MM.1S (cell line): ENCODE data around the gene CD96.

Experiments used
- DNase-seq: peaks from one replicate; pipeline ENCODE4 v3.0.0-alpha.2; 2015
- H2AFZ ChIP-seq: fragments of 300-600 bp; sonication (generic); 2 replicates; pipeline ENCODE4 v1.6.0; 2016; ENCODE audit warnings: antibody characterized with exemption, low read length
- H3F3A ChIP-seq: fragments of 300-600 bp; sonication (generic); 2 replicates; pipeline ENCODE4 v1.6.1; 2016; ENCODE audit warnings: mild to moderate bottlenecking, antibody characterized with exemption, low read length, moderate library complexity, mixed read lengths; ENCODE audit not compliant: insufficient read depth
- H3K27ac ChIP-seq: fragments of 300-600 bp; sonication (generic); 2 replicates; pipeline ENCODE4 v1.5.1; 2016; ENCODE audit warnings: mild to moderate bottlenecking, low read length
- H3K27me3 ChIP-seq: fragments of 300-600 bp; sonication (generic); replicated peaks from 2 replicates; pipeline ENCODE4 v1.6.0; 2016; ENCODE audit warnings: low read length; ENCODE audit not compliant: insufficient read depth
- H3K36me3 ChIP-seq: fragments of 300-600 bp; sonication (generic); replicated peaks from 2 replicates; pipeline ENCODE4 v1.6.1; 2016; ENCODE audit warnings: mild to moderate bottlenecking, low read length, mixed read lengths; ENCODE audit not compliant: insufficient read depth
- H3K4me1 ChIP-seq: fragments of 300-600 bp; sonication (generic); 2 replicates; pipeline ENCODE4 v1.6.1; 2016; ENCODE audit warnings: low read length, mixed read lengths
- H3K4me2 ChIP-seq: fragments of 300-600 bp; sonication (generic); 2 replicates; pipeline ENCODE4 v1.6.0; 2016; ENCODE audit warnings: low read depth, low read length
- H3K4me3 ChIP-seq: fragments of 300-600 bp; sonication (generic); 2 replicates; pipeline ENCODE4 v1.5.1; 2016; ENCODE audit warnings: low read length, mixed read lengths
- H3K79me2 ChIP-seq: fragments of 300-600 bp; sonication (generic); 2 replicates; pipeline ENCODE4 v1.6.1; 2016; ENCODE audit warnings: mixed run types, low read length, mixed read lengths
- H3K9ac ChIP-seq: fragments of 300-600 bp; sonication (generic); 2 replicates; pipeline ENCODE4 v1.6.1; 2016; ENCODE audit warnings: low read length, mixed read lengths
- H3K9me2 ChIP-seq: fragments of 300-600 bp; sonication (generic); replicated peaks from 2 replicates; pipeline ENCODE4 v1.6.1; 2016; ENCODE audit warnings: mild to moderate bottlenecking, low read length, mixed read lengths; ENCODE audit not compliant: insufficient read depth
- H3K9me3 ChIP-seq: fragments of 300-600 bp; sonication (generic); replicated peaks from 2 replicates; pipeline ENCODE4 v1.6.1; 2016; ENCODE audit warnings: mild to moderate bottlenecking, low read length, mixed read lengths; ENCODE audit not compliant: insufficient read depth
- H4K20me1 ChIP-seq: fragments of 300-600 bp; sonication (generic); 2 replicates; pipeline ENCODE4 v1.6.1; 2016; ENCODE audit warnings: mild to moderate bottlenecking, low read length, moderate library complexity, mixed read lengths; ENCODE audit not compliant: insufficient read depth
- CTCF ChIP-seq: fragments of 300-600 bp; sonication (generic); IDR thresholded peaks from 2 replicates; pipeline ENCODE4 v1.5.1; 2016; ENCODE audit warnings: antibody characterized with exemption, low read length, mixed read lengths
- EZH2 ChIP-seq: fragments of 300-600 bp; sonication (generic); optimal IDR thresholded peaks from 2 replicates; pipeline ENCODE3; 2017; ENCODE audit warnings: low read depth, mild to moderate bottlenecking, antibody characterized with exemption, low read length, mixed read lengths
- EZH2phosphoT487 ChIP-seq: fragments of 300-600 bp; sonication (generic); IDR thresholded peaks from 2 replicates; pipeline ENCODE4 v1.6.1; 2018; ENCODE audit warnings: antibody characterized with exemption, low read length

Gene CD96

GRCh38 chr3:111541911-111542483 lies at the start of gene CD96:
CD96 (plus strand) TSS chr3:111542197; CDS start chr3:111542249, 52 bp downstream.
- DNase-seq: no peak
- Histone ChIP-seq H3K9me2 (no peaks in the 10 kb centered on the region), H3K4me2 (no peak within 1 kb of the TSS), H3K4me1 (peaks cover 11% of the 10 kb centered on the region), H3K9me3 (no peaks in the 10 kb centered on the region), H3K36me3 (no peaks in the 10 kb centered on the region), H3F3A (peaks cover 10% of the 10 kb centered on the region), H3K27ac (no peak within 1 kb of the TSS), H4K20me1 (no peaks in the 10 kb centered on the region), H2AFZ (no peak within 1 kb of the TSS), H3K79me2 (no peaks in the 10 kb centered on the region), H3K4me3 (no peak within 1 kb of the TSS), H3K27me3 (peaks cover 21% of the 10 kb centered on the region; the same call in 1 of the 2 replicates), H3K9ac (no peak within 1 kb of the TSS)
- TF ChIP-seq EZH2: no peak
- no peak for TF ChIP-seq CTCF
- no peak for TF ChIP-seq EZH2phosphoT487

- Histone ChIP-seq H3K4me3 (no peak overlapping the region), H3K9ac (no peak overlapping the region), H3K27me3 (no peaks in the 10 kb centered on the region), H3K36me3 (no peaks in the 10 kb centered on the region), H3K9me3 (no peaks in the 10 kb centered on the region), H3K4me1 (no peaks in the 10 kb centered on the region), H2AFZ (no peak overlapping the region), H3K9me2 (no peaks in the 10 kb centered on the region), H3F3A (no peaks in the 10 kb centered on the region), H4K20me1 (no peaks in the 10 kb centered on the region), H3K27ac (no peak overlapping the region), H3K4me2 (no peak overlapping the region), H3K79me2 (no peaks in the 10 kb centered on the region)
- DNase-seq: no peak
- TF ChIP-seq EZH2 (no peak), CTCF (no peak), EZH2phosphoT487 (no peak)
Measured at GRCh38 chr3:111493276-111493675, 48.7 kb upstream of the CD96 start.

- Histone ChIP-seq H3K27me3 (no peaks in the 10 kb centered on the region), H3K79me2 (no peaks in the 10 kb centered on the region), H3K4me3 (no peak overlapping the region), H3K9me2 (no peaks in the 10 kb centered on the region), H2AFZ (no peak overlapping the region), H3K4me1 (no peaks in the 10 kb centered on the region), H3K36me3 (no peaks in the 10 kb centered on the region), H4K20me1 (no peaks in the 10 kb centered on the region), H3K9ac (no peak overlapping the region), H3K4me2 (no peak overlapping the region), H3F3A (no peaks in the 10 kb centered on the region), H3K9me3 (no peaks in the 10 kb centered on the region), H3K27ac (no peak overlapping the region)
- TF ChIP-seq EZH2: no peak
- no peak for TF ChIP-seq CTCF
- TF ChIP-seq EZH2phosphoT487: no peak
- DNase-seq: no peak
Measured at GRCh38 chr3:111496894-111497559, 45.0 kb upstream of the CD96 start.
